H54 (cell line): Measurements from ENCODE around the gene ERMARD.

Source experiments
- DNase-seq: peaks from one replicate; pipeline ENCODE4 v3.0.0; 2011; ENCODE audit warnings: low spot score, mixed read lengths; ENCODE audit not compliant: insufficient read length
- FAIRE-seq: peaks from 3 replicates; lab custom pipeline; 2011; peaks lifted over from hg19 to GRCh38; lab: Jason Lieb, UNC
- POLR2A ChIP-seq: IDR thresholded peaks from 2 replicates; pipeline ENCODE4 v1.6.1; 2011; ENCODE audit warnings: low read depth, mild to moderate bottlenecking, low read length

ERMARD gene

DNA sequence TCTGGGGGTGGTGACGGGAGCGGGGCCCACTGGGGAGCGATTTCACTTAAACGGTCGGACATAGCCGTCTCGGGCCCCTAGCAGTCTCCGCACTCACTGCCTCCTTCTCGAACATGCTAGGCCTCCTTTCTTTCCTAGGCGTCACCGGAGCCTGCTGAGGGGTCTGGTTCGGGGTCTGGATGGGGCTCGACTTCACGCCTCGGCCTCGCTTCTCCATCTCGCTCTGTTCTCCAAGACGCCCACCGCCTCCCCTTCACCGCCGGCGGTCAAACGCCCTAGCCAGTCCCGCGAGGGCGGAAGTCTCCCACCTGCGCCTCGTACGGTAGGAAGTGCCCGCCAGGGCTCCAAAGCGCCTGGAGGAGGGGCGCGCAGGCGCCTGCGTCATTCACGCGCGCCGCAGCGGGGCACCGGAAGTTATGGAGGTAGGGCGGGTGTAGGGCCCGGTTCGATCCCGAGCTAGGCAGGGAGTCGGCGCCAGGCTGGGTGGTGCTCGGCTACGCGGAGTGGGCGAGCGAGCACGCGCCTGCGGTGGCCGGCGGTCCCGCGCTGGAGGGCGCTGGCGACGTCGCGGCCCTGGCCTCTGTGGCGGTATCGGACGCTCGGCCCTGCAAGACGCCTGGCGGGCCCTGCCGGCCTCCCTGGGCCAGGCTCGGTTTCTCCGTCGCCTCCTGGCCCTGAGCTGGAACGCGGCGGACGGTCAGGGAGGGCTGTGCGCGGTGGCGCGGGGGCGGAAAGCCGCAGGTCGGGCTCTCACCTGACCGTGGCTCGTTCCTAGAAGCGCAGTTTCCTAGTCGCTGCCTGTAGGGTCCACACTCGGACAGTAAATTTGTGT lies at the start of gene ERMARD, which contains the start of gene DYNLT2:
ERMARD (plus strand) TSS at position 381 of the 832 bp plus-strand sequence; CDS start at position 417, 36 bp downstream.
DYNLT2 (minus strand) TSS at position 331 of the 832 bp plus-strand sequence; CDS start at position 217, 114 bp downstream.
- FAIRE-seq (no peak), DNase-seq (peak; percentile 77)
- peak; percentile 86 for TF ChIP-seq POLR2A

DNA sequence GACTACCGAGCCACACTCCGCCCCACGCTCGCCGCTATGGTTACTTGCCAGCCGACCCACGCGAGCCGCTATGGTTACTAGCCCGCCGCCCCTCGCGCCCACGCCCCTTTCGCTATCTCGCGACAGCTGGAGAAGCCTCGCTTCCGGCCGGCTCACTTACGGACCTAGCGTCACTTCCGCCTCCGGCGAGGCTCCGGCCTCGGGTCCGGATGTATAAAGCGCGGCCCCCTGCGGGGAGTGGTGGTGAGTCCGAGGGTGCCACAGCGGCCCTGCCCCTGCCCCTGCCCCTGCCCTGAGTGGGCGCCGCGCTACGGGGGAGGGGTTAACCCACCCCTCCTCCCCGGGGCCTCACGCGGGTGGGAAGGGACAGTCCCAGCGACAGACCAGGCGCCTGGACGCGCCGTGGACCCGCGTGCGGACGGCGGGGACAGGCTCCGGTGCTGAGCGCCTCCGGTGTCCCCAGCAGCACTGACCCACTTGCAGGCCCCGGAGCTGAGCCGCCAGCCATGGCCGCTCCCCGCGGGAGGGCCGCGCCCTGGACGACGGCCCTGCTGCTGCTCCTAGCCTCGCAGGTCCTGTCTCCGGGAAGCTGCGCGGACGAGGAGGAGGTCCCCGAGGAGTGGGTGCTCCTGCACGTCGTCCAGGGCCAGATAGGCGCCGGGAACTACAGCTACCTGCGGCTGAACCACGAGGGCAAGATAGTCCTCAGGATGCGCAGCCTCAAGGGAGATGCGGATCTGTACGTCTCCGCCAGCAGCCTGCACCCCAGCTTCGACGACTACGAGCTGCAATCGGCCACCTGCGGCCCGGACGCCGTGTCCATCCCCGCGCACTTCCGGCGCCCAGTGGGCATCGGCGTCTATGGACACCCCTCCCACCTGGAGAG lies 49.2 kb upstream of the ERMARD start, which contains the start of the genes C6orf120 and WDR27:
C6orf120 (plus strand) TSS at position 173 of the 886 bp plus-strand sequence; CDS start at position 507, 334 bp downstream.
WDR27 (minus strand) TSS at position 76 of the 886 bp plus-strand sequence. CDS start 13,024 bp downstream, outside the sequence.
- TF ChIP-seq POLR2A = peak; percentile 86
- DNase-seq (peak; percentile 83), FAIRE-seq (no peak)

DNA sequence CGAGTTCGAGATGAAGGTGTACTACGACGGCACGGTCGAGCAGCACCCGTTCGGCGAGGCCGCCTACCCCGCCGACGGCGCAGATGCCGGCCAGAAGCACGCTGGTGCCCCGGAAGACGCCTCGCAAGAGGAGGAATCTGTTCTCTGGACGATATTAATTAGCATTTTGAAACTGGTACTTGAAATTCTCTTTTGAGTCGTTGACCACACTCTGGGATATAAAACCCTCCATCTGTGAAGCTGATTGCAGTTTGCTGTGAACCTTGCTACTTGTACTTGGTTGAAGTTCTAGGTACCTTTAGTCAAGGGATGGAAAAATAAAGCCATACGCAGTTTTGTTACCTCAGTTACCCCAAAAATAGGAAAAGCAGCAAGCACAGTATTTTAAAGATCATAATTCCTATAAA lies 48.6 kb upstream of the ERMARD start:
- no peak for DNase-seq
- FAIRE-seq = no peak
- TF ChIP-seq POLR2A = no peak

DNA sequence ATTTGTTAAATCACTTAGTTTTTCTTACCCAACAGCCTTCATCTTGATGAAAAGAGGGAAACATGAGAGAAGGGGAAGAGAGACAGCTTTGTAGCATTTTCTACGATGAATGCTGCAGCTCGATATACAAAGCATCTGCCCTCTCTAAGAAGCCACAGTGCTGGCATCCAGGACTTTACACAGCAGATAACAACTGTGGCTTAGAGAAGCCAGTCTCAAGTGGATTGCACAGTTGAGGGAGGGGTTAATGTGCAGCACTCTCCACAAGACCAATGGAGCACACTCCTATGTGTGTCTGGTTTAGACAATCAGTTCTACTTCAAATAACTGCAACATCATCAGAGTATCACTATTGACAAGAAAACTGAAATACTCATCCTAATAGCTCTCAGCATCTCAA lies 43.6 kb upstream of the ERMARD start:
- no peak for TF ChIP-seq POLR2A
- FAIRE-seq (no peak), DNase-seq (no peak)

DNA sequence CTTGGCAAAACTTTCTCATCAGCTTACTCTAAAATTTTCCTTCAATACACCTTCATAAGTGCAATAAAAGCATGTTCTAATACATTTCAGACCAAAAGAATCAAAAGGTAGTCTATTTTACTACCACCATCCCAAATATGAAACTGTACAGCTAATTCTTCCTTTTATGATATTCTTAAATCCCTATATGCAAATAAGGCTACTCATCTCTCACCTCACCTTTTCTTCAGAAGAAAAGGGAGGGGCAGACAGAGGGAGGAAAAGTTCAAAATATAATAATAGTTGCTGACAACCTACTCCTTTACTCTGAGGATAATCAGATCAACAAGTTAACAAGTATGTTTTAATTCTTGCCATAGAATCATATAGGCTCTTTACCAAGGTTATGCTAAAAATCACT lies 42.1 kb upstream of the ERMARD start:
- TF ChIP-seq POLR2A = no peak
- no peak for DNase-seq
- no peak for FAIRE-seq

DNA sequence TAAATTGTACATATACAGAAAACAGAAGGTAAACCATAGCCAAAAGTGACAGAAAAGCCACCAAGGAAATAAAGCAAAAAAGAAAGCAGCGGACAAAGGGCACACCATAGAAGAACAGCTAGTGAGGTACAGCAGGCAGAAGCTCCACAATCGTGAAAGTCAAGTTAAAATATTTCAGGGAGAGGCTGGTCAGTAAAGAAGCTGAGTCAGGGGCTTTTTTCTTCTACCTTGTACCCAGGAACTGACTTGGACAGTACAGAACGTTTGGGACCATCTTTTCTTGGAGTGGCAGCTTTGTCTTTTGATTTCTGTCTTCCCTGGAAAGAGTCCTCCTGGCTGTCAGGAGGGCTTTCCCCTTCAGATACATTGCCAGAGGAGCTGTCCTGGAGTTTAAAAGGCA lies 41.4 kb upstream of the ERMARD start:
- DNase-seq = no peak
- no peak for FAIRE-seq
- no peak for TF ChIP-seq POLR2A

DNA sequence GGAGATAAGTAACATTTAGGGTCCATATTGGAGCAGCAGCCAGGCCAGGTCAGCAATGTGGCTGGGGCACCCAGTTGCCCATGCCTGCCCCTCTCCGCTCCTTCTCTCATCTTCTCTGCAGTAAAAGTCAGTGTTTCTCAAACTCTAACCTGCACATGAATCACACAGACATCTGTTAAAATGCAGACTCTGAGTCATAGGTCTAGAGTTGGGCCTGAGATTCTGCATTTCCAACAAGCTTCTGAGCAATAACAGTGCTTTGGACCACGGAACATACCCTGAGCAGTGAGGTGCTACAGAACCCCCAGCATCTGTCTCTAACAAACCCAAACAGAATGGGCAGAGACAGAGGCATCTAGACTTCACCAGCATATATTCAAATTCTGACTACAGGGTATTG lies 37.2 kb upstream of the ERMARD start:
- DNase-seq (no peak), FAIRE-seq (no peak)
- TF ChIP-seq POLR2A = no peak

DNA sequence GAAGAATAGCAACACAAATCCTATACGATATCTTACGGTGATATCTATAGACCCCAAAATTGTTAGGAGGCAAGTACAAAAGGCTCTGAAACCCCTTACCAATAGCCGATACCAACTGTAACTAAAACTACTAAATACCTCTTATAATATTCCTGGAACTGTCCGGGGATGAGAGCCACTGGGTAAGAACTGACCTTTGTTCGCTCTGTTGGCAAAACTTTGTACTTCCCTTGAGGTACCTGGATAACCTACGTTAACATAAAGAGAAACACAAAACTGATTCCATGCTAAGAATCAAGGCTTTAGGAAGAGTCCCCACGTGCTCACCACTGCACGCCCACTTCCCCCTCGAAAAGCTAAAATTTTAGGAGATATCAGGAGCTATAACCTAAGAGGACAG lies 36.8 kb upstream of the ERMARD start:
- TF ChIP-seq POLR2A = no peak
- DNase-seq (no peak), FAIRE-seq (no peak)

DNA sequence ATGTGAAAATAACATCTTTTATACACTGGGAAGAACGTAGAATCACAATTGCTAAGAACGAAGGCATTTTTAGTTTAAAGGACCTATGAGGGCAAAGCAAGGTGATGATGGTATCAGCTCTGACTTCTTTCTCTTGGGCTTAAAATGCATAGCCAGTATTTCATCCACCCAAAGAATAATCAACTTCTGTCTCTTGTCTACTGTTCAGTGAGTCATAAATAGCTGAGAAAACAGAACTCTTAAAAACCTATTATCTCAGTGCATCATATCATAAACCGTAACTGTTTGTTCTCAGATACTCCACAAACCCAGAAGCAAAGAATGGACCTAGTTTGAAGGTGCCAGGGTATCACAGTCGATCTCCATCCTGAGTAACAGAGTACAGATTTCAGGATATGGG lies 32.3 kb upstream of the ERMARD start:
- DNase-seq (no peak), FAIRE-seq (no peak)
- TF ChIP-seq POLR2A = no peak

DNA sequence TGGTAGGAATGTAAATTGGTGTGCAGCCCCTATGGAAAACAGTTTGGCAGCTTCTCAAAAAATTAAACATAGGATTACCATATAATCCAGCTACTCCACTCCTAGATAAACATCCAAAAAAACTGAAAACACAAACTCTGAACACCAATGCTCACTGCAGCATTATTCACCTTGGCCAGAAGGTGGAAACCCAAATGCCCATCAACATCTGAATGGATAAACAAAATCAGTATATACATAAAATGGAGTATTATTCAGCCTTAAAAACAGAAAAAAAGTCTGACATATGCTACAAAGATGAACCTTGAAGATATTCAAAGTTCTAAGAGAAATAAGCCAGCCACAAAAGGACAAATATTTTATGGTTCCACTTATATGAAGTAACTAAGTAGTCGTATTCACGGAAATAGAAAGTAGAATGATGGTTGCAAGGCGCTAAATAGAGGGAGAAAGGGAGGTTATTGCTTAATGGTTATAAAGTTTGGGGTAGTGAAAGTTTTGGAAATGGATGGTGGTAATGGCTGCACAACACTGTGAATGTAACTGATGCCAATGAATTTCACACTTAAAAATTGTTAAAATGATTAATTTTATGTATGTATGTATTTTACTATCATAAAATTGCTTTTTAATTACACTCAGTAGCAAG lies 31.1 kb upstream of the ERMARD start:
- FAIRE-seq (no peak), DNase-seq (no peak)
- no peak for TF ChIP-seq POLR2A

DNA sequence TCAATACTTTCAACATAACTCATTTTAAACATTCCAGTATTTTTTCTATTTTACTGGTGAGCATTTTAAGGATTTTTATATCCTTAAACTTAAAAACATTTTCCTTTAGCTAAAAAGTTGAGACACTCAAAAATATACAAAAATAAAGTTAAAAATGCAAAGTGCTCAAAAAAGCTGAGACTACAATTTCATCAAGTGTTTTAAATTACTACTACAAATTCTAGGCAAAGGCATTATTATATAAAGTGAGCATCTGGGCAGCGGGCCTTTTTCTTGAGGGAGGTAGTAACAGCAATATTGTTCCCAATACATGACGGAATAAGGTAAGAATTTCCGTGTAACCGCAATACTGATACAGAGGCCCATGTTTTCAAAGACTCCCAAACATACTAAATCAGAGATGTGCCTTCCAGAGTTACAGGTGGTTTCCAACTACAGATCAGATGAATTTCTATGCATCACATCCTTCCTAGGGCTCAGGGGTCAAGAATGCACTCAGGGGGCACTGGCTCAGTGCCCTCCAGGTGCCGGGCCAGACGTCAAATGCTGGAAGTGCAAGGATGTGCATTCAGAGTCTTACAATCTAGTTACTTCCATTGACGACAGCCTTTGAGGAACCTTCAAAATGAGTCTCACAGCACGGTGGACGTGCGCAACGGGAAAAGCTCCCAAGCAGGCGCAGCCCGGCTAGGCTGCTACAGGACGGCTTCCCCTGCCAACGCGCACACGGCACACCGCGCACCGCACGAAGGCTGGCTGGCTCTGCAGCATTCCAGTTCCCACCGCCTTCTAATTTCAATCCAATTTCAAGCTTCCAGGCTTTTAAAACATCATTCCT lies 28.8 kb upstream of the ERMARD start:
- no peak for TF ChIP-seq POLR2A
- peak; percentile 71 for FAIRE-seq
- peak; percentile 65 for DNase-seq

DNA sequence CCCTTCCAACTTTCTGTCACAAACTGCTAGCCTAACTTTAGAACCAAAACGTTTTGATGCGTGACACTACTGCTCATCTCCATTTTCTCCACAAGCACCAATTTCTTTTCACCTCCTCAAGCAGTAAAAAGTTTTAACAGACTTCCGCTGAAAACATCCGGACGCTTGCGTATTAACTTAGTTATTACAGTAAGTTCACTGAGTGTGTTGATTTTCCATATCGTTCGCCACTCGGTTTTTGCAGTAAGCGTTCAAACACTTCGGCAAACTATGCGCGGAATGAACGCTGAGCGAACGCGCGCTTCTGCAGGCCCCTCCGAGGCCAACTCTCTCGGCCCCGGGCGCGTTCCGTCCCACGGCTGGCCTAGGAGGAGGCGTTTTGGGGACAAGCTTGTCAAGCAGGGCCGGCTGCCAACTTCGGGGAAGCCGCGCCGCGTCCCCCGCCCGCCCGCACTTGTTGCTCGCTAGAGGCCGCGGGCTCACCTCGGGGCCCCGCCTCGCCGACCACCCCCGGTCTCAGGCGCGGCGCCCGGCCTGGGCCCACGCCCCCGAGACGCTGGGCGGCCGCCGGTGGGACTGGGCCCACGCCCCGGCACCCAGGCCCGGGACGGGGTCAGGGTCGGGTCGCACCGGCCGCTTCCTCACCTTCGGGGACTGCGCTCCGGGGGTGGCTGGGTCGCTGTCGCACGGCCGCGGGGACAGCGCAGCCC lies 28.1 kb upstream of the ERMARD start:
- FAIRE-seq = no peak
- no peak for DNase-seq
- no peak for TF ChIP-seq POLR2A
